Mucosa of gallbladder (tissue), 1 donor: ENCODE measurements around the gene AK2. TPM values are rescaled to one million over a fixed set of nuclear protein-coding genes. Genes with fewer than 3 reads are reported as not detected.
A peak's percentile ranks its signal among the peaks of the same experiment; 100 is the strongest.
"Not testable (repeated sequence)": the region's sequence is repeated elsewhere in the genome, so short reads cannot be mapped to it uniquely, and the experiment has no call there.

Experiments used
- DNase-seq: peaks from one replicate; pipeline ENCODE4 v3.0.0-alpha.2; 2020; ENCODE audit warnings: low spot score
- total RNA-seq: library from RNA; stranded (reverse); gene quantifications from one replicate; pipeline ENCODE4 v1.2.1, GENCODE V29; 2021
- donor health status: DM: no; HTN: no; CAD: no.

The AK2 gene
- total RNA-seq, 1 donor from 2014 or later: 130 TPM

DNA sequence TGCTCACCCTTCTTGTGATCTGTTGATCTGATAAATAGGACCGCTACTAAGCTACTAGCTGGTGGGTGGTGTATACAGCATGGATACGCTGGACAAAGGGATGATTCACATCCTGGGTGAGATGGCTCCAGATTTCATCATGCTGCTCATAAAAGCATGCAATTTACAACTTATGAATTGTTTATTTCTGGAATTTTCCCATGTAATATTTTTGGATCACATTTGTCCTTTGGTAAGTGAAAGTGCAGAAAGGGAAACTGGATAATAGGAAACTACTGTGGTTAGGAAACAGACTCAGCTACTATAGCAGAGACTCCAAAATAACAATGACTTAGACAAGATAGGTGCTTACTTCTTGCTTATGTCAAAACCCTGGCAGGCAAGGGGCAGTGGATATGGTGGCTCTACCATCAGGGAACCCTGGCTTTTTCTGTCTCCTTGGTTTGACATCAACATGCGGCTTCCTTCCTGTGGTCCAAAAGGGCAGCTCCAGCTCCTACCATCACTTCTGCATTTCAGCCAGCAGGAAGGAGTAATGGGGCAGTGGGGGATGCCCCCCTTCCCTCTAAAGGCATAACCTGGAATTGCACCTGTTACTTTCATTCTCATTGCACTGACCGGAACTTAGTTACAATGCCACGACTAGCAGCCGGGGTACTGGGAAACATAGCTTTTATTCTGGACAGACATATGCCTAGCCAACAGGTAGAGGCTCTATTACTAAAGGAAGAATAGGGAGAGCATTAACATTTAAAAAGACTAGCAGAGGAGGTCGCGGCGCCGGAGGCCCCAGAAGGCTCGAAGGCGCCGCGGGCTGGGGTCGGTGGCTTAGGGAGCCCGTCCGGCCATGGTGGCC is 13.8 kb upstream of the AK2 start:
- no peak for DNase-seq

- DNase-seq: no peak
Observed at GRCh38 chr1:33049371-33049770, 12.7 kb upstream of the AK2 start.

DNA sequence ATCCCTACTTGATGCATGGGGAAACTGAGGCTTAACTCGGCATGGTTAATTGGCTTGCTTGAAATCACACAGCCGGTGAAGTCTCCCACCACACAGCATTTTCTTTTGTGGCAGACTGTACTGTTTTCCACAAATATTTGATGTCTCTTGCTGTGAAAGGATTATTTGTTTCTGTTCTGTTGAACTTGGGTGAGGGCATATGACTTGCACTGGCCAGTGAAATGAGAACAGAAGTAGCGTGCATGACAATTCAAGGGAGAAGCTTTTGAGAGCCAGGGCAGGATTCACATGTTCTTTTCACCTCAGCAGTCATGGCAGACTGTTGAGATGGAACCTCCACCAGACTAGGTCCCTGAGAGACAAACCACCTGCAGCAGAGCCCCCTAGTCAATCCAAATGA is 11.7 kb upstream of the AK2 start:
- no peak for DNase-seq

DNA sequence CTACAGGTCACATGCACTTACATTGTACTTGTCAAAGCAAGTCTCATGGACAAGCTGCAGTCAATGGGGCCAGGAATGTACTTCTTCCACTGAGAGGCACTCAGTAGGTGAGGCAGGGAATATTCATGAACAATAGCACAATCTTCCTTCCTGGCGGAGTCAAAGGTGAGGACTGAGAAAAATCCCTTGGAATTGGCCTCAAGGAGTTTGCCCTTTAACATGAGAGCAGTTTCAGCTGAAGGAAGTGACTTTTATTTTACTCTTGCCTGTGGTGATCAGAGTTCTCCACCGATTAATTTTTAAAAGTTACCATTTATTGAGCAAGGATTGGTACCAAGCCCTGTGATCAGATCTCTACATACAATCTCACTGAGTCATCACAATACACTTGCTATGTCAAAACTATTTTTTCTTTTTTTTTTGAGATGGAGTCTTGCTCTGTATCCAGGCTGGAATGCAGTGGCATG is 11.2 kb upstream of the AK2 start:
- DNase-seq: peak; percentile 15

GRCh38 chr1:33047290-33047689 is 10.6 kb upstream of the AK2 start:
- DNase-seq: no peak

DNA sequence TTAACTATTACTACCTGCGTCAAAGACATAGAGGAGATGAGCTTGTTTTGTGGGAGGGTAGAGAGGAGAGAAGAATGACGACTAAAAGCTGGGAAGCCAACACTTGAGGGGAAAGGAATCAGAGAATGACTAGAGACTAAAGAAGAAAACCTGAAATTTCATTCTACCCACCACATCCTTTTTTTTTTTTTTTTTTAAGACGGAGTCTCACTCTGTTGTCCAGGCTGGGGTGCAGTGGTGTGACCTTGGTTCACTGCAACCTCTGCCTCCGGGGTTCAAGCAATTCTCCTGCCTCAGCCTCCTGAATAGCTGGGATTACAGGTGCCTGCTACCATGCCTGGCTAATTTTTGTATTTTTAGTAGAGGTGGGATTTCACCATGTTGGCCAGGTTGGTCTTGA is 9.6 kb upstream of the AK2 start:
- not testable (repeated sequence) for DNase-seq

GRCh38 chr1:33045814-33046213 is 9.1 kb upstream of the AK2 start:
- DNase-seq: no peak

DNA sequence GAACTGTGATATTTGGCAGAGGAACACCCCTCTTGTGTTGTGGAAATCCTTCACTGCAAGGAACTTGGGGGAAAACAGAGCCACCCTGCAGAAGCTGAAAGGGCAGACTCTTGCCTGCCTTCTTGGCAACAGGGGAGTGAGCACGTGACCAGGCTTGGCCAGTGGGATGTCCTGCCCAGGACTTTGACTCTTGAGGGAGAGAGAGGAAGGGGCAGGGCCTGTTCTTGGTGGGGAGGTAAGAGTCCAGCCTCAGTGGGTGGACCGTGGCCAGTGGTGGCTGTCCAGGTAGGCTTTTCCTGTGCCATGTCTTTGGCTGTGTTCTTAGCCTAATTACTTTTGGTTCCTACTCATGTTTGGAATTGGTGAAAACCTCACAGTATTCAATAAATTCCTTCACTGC is 8.6 kb upstream of the AK2 start:
- peak; percentile 74 for DNase-seq

- no peak for DNase-seq
Observed at GRCh38 chr1:33043267-33044092, 6.8 kb upstream of the AK2 start.

- DNase-seq: no peak
Observed at GRCh38 chr1:33042831-33043230, 6.1 kb upstream of the AK2 start.

DNA sequence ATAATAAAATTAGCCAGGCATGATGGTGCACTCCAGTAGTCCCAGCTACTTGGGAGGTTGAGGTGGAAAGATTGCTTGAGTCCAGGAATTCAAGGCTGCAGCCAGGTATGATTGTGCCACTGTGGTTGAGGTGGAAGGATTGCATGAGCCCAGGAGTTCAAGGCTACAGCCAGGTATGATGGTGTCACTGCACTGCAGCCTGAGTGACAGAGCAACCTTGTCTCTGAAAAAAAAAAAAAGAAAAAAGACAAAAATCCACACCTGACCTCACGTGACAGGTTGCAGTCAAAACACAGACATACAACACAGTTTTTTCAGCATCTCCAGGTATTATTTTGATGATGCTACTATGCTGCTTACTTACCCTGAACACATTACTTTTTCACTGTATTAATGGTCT is 4.3 kb upstream of the AK2 start:
- no peak for DNase-seq

- no peak for DNase-seq
Observed at GRCh38 chr1:33039840-33040239, 3.2 kb upstream of the AK2 start.

DNA sequence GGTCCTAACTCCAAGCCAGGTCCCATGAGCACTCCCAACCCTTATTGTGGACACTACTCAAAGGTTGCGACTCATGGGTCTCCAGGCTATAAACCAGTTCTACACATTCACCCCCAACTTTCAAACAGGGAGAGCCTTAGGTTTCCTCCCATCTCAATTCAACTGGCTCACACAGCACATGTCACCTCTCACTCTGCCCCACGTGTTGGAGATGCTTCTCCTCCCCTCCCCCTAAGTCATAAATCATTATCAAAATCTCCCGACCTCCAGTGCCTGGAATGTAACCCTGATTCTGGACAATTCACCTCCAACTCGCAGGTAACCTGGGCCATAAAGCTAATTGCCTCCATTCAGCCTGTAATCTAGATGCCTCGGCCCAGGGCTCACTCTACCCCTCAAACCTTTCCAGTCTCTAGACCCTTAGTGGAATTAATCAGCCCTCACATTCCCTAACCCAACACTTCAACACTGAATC is 595 bp downstream of the AK2 start:
- DNase-seq: no peak

GRCh38 chr1:33032126-33032869 is 4.4 kb downstream of the AK2 start:
- DNase-seq: no peak

DNA sequence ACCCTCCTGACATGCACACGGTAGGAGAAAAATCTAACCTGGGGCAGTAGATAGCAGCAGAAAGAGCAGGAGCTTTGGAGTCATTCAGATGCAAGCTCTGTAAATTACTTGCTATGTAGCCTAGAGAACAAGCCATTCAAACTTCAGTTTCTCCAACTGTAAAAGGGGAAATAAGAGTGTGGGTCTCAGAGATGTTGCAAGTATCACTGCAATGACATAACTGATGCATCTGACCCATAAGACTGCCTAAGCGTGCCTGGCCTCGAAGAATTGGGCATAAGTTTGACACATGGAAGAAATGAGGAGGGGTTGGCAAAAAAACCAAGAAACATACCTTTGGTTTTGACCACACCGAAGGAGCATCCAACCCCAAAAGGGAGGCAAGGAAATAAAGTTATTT is 5.2 kb downstream of the AK2 start:
- no peak for DNase-seq

DNA sequence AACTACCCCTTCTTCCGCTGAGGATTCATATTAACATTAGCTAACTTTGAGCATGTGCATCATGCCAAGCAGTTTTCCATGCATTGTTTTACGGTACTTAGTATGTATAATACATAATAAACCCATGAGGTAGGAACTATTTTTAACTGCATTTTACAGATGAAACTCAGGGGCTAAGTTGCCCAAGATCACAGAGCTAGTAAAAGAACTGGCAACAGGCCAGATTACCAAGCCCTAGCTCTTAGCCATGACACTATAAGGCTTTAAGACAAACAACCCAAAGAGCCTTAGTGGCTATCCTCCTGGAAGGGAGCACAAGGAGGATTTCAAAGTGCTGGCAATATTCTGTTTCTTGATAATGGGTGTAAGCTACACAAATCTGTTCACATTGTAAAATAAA is 6.1 kb downstream of the AK2 start:
- no peak for DNase-seq

- no peak for DNase-seq
Observed at GRCh38 chr1:33029921-33030320, 6.8 kb downstream of the AK2 start.

DNA sequence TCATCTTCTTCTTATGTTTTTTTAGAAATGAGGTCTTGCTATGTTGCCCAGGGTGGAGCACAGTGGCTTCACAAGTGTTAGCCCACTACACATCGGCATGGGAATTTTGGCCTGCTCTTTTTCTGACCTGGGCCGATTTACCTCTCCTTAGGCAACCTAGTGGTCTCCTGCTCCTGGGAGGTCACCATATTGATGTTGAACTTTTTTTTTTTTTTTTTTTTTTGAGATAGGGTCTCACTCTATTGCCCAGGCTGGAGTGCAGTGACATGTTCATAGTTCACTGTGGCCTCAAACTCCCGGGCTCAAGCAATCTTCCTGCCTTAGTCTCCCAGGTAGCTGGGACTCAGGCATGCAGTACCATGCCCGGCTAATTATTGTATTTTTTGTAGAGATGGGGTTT is 7.5 kb downstream of the AK2 start:
- no peak for DNase-seq

DNA sequence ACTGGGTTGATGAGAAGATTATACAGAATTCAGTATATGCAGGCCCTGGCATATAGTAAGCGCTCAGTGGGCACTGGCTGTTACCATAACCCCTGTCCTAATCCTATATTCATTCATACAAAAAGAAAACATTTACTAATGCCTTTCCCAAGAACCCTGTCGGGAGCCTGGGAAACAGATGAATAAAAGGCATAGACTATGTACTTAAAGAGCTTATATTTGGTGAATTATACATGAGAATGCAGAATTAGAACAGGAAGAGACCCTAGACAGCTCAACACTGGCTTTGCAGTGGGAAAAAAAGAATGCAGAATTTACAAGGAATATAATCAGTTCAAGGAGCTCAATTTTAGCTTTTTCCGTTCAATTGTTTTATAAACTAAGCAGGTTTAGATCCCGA is 10.9 kb downstream of the AK2 start:
- DNase-seq: no peak

GRCh38 chr1:33025180-33025569 is 11.5 kb downstream of the AK2 start:
- no peak for DNase-seq

DNA sequence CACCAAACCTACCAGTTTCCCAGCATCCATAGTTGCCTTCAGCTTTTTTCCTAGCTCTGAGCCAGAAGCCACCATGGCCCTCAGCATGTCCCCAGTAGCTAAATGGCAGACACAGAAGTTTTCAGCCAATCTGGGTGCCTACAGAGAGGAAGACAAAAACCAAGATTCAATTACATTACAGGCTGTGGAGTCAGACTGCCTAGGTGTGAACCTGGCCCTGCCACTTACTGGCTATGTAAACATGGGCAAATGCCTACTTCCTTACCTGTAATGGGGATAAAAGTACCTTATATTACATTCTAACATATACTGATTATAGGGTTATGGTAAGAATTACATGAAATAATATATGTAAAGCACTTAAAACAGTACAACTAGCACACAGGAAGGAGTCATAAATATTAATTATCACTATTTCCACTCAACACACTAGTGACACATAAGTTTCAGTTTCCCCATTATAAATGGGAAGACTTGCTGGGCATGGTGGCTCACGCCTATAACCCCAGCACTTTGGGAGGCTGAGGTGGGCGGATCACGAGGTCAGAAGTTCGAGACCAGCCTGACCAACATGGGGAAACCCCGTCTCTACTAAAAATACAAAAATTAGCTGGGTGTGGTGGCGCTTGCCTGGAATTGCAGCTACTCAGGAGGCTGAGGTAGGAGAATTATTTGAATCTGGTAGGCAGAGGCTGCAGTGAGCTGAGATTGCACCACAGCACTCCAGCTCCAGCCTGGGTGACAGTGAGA is 12.1 kb downstream of the AK2 start:
- DNase-seq: not testable (repeated sequence)
